Stimulated activated CD4-positive, alpha-beta T cell treated with anti-CD3 and anti-CD28 coated beads, Interleukin-12 subunit alpha, Interleukin-12 subunit beta, amount 100 ng/mL, for 48 hours (primary cell): ENCODE measurements around the gene SIT1.
"Not testable (repeated sequence)": the region's sequence is repeated elsewhere in the genome, so short reads cannot be mapped to it uniquely, and the experiment has no call there.

ENCODE experiments used
- DNase-seq, 3 donors: peaks; one replicate each; pipeline ENCODE4 v3.0.0-alpha.2; 2020; ENCODE audit warnings: low read depth in 2 of 3, low spot score in 1 of 3

Gene SIT1

DNA sequence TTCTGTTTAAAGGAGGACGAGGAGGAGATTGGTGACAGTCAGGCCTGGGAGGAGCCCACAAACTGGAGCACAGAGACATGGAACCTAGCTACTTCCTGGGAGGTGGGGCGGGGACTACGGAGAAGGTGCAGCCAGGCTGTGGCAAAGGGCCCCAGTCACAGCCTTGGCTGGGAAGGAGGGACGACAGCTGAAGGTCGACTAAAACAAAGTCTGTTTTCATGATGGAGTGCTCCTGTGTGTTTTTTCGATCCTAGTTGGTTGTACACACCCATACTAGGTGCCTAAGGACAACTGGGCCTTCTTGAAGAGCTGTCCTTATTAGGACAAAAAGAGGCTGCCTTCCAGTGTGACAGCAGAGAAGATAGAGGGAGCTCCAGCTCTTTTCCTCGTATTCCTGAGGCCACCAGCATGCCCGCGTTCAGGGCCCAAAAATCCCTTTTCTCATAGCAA is 10.3 kb upstream of the SIT1 start:
- no peak for DNase-seq

- no peak for DNase-seq
Measured at GRCh38 chr9:35659340-35659739, 8.6 kb upstream of the SIT1 start.

- no peak for DNase-seq
Measured at GRCh38 chr9:35658968-35659220, 8.2 kb upstream of the SIT1 start.

DNA sequence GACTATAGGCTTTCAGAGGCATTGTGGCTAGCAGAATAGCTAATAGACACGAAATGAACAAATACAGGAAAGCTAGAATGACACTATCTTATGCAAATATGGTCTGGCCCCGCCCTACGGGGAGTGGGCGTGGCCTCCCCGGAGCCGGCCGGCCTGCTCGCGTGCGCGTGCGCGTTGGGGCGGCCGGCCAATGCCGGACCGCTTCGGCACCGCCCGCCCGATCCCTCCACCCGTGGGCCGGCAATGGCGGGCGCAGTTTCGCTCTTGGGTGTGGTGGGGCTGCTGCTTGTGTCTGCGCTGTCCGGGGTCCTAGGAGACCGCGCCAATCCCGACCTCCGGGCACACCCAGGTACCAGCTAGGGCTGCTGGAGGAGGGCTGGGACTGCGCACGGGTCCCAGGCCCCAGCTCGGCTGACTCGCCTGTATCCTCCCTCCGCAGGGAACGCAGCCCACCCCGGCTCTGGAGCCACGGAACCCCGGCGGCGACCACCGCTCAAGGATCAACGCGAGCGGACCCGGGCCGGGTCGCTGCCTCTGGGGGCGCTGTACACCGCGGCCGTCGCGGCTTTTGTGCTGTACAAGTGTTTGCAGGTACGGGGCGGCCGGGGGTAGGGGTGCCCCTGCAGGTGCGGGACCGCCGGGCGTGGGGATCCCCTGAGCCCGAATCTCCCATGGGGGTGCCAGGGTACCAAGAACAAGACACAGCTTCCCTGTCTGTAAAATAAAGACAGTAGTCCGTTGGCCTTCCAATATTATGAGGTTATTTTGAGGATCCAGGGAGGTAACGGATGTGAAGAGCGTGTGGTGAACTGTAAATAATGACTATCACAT is 7.6 kb upstream of the SIT1 start, which contains the start of gene CCDC107:
TSS of gene CCDC107 (plus strand) at position 156 of the 831 bp plus-strand sequence. CDS start at position 244, 88 bp downstream.
- peak; percentile 56 to 77 (median 68) for DNase-seq

GRCh38 chr9:35657546-35658136 is 6.9 kb upstream of the SIT1 start, which contains the start of gene RMRP:
Gene RMRP (minus strand): TSS chr9:35658019.
- peak; percentile 92 to 97 (median 97) for DNase-seq

- DNase-seq = no peak
Measured at GRCh38 chr9:35656831-35657545, 6.3 kb upstream of the SIT1 start.

DNA sequence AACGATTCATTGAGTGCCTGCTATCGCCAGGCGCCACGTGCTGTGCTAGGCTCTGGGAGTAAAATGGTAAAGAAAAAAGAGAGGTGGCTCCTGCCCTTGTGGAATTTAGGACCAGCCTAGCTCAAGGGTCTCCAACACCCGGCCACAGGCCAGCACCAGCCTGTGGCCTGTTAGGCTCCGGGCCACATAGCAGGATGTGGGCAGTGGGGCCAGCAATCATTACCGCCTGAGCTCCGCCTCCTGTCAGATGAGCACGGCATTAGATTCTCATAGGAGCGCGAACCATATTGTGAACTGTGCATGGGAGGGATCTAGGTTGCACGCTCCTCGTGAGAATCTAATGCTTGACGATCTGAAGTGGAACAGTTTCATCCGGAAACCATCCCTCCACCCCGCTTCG is 5.6 kb upstream of the SIT1 start:
- DNase-seq = no peak

DNA sequence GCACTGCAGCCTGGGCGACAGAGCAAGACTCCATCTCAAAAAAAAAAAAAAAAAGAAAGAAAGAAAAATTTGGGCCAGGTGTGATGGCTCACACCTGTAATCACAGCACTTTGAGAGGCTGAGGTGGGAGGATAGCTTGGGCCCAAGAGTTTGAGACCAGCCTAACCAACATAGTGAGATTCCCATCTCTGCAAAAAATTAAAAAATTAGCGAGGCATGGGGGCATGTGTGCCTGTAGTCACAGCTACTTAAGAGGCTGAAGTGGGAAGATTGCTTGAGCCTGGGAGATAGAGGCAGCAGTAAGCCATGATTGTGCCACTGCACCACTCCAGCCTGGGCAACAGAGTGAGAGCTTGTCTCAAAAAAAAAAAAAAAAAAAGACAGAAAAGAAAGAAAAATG is 2.9 kb upstream of the SIT1 start:
- DNase-seq = no peak

DNA sequence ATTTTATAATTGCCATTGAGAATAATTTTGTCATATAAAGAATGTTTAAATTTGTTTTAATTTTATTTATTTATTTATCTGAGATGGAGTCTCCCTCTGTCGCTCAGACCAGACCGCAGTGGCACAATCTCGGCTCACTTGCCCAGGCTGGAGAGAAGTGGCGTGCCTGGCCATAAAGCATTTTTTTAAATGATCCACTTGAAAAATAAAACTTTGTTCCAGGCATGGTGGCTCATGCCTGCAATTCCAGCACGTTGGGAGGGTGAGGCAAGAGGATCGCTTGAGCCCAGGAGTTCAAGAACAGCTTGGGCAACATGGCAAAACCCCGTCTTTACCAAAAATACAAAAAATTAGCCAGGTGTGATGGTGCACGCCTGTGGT is 2.1 kb upstream of the SIT1 start:
- DNase-seq = no peak

- DNase-seq = no peak
Measured at GRCh38 chr9:35651956-35652828, 1.5 kb upstream of the SIT1 start.

GRCh38 chr9:35649431-35650340 is 1.0 kb downstream of the SIT1 start:
- DNase-seq = peak in 1 of 3 donors; percentile 22

DNA sequence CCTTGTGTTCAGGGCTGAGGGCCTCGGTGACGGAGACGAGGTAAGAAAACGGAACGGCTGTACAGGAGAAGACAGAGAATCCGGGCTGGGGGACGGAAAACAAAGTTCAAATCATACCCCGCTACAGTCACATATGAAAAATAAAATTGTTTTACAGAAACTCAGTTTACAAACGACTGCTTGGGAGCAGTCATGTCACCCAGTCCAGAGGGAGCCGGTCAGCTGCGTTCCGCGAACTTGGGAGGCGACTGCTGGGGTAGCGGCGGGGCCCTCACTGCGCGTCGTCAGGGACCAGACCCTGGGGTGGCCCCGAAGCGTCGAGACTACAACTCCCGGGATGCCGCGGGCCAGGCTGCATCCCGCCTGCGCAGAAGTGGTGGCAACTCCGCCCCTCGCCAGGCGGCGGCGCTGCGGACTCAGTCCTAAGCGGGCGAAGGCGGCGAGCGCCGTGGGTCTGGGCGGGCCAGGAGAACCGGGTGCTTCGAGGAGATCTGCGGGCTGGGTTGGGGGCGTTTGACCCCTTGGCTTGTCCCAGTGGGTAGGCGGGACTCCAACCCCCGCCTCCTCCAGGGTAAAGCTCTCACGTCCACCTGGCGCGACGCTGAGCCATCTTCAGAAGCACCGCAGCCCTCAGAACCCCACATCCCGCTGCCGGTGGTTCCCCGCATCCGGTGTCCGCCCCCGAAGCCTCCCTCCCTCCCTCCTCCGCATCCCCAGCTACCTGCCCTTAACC is 4.0 kb downstream of the SIT1 start:
- DNase-seq = peak; percentile 83 to 88 (median 84)

- DNase-seq = no peak
Measured at GRCh38 chr9:35646153-35646532, 4.6 kb downstream of the SIT1 start.

DNA sequence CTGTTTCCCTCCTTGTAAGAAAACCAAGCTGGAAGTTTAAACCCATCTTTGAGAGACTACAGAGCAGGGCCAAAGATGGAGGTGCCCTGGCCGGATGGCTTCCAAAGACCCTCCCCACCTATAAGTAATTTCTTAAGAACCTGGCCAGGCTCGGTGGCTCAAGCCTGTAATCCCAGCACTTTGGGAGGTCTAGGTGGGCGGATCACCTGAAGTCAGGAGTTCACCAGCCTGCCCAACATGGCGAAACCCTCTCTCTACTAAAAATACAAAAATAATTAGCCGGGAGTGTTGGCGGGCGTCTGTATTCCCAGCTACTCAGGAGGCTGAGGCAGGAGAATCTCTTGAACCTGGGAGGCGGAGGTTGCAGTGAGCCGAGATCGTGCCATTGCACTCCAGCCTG is 5.0 kb downstream of the SIT1 start:
- DNase-seq = not testable (repeated sequence)

GRCh38 chr9:35643046-35643445 is 7.7 kb downstream of the SIT1 start:
- no peak for DNase-seq

DNA sequence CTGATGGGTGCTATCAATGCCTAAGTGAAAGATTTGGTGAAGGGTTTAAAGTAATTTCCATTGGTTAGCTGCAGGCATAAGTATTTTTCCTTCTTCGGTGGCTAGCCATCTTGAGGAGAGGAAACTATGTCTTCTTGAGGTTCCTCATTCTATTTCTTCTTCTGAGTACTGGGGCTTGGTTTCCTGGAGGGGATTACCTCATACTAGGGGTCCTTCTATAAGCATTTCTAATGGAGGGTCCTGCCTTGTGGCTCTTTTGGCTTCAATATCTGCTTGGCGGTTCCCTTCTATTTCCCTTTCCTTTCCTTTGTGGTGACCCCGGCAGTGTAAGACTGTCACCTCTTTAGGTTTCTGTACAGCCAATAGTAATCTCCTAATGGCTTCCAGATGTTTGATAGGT is 9.3 kb downstream of the SIT1 start:
- not testable (repeated sequence) for DNase-seq

GRCh38 chr9:35640431-35640830 is 10.3 kb downstream of the SIT1 start:
- not testable (repeated sequence) for DNase-seq

DNA sequence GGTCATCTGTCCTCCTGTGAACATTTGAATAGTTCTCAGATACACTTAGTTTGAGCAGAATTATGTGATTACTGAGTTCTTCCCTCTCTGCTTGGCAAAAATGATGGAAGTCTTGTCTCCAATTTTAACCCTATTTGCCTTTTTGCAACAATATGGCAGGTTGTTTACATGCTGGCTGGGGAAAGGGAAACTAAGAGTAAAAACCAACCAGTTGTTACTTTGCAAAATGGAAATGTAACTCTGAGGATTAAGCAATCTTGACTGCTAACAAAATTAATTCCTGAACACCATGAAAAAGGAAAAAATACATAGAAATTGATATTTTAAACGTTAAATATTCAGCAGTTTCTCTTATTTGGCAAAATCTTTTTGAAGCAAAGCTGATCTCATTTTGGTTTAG is 11.1 kb downstream of the SIT1 start:
- no peak for DNase-seq

- not testable (repeated sequence) for DNase-seq
Measured at GRCh38 chr9:35639225-35639624, 11.5 kb downstream of the SIT1 start.
